Sigmoid colon (tissue), 4 donors: ENCODE data around the gene ZFYVE19.

Experiments used
- POLR2AphosphoS5 ChIP-seq, 4 donors: sonication (generic); formaldehyde crosslinking; IDR thresholded peaks; one replicate each; pipeline ENCODE4 v1.6.1; 2017; ENCODE audit warnings: antibody characterized with exemption in 4 of 4
- TF ChIP-seq, protein P1 (sequence below), 4 experiments: fragments of 450-650 bp in 3 of 4; fragments of 200-600 bp in 1 of 4; IDR thresholded peaks; one replicate each; pipeline ENCODE4 v1.5.1; 2016 to 2019; ENCODE audit warnings: antibody characterized with exemption in 4 of 4, mild to moderate bottlenecking in 3 of 4, moderate library complexity in 2 of 4

GRCh38 chr15:40807888-40808461 is 1.1 kb downstream of the ZFYVE19 start:
- TF ChIP-seq, protein P1, sequence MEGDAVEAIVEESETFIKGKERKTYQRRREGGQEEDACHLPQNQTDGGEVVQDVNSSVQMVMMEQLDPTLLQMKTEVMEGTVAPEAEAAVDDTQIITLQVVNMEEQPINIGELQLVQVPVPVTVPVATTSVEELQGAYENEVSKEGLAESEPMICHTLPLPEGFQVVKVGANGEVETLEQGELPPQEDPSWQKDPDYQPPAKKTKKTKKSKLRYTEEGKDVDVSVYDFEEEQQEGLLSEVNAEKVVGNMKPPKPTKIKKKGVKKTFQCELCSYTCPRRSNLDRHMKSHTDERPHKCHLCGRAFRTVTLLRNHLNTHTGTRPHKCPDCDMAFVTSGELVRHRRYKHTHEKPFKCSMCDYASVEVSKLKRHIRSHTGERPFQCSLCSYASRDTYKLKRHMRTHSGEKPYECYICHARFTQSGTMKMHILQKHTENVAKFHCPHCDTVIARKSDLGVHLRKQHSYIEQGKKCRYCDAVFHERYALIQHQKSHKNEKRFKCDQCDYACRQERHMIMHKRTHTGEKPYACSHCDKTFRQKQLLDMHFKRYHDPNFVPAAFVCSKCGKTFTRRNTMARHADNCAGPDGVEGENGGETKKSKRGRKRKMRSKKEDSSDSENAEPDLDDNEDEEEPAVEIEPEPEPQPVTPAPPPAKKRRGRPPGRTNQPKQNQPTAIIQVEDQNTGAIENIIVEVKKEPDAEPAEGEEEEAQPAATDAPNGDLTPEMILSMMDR (IDR thresholded peaks at IDR 0.05): no peak
- no peak for TF ChIP-seq POLR2AphosphoS5 (IDR thresholded peaks at IDR 0.05)
